SU-DHL-6 (cell line): ENCODE results near the gene KDM2B.

Experiments
- CTCF ChIP-seq: fragments of 200-600 bp; sonication (generic); IDR thresholded peaks from one replicate; pipeline ENCODE4 v1.5.1; 2017; ENCODE audit warnings: antibody characterized with exemption, mild to moderate bottlenecking, low read length, moderate library complexity; ENCODE audit not compliant: insufficient read depth, poor library complexity, severe bottlenecking
- EZH2phosphoT487 ChIP-seq: fragments of 200-600 bp; sonication (generic), shearing (Covaris generic); conservative IDR thresholded peaks from 2 replicates; pipeline ENCODE4 v1.6.1; 2018; ENCODE audit warnings: mild to moderate bottlenecking, antibody characterized with exemption, low read length, moderate library complexity, mixed read lengths

DNA sequence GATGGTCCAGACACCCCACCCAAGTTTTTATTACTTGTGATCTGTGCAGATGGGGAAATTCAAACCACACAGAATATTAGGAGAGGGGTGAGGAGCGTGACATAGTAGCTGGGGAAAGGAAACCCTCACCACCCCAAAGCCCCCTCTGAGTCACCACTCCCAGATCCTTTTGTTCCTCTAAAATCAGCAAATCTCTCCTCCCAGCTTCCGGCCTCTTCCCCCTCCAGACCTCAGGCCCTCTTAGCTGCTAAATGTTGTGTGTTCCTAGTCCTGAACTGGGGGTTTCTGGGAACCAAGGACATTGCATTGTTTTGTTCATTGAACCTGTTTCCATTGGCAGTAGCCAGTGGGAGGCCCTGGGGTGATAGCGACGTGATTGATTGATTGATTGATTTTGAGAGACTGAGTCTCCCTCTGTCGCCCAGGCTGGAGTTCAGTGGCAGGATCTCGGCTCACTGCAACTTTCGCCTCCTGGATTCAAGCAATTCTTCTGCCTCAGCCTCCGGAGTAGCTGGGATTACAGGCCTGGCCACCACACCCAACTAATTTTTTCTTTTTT is 39.6 kb upstream of the KDM2B start:
- TF ChIP-seq CTCF (no peak), EZH2phosphoT487 (no peak)
